ENCODE measurements around the gene MYL9.

DNA sequence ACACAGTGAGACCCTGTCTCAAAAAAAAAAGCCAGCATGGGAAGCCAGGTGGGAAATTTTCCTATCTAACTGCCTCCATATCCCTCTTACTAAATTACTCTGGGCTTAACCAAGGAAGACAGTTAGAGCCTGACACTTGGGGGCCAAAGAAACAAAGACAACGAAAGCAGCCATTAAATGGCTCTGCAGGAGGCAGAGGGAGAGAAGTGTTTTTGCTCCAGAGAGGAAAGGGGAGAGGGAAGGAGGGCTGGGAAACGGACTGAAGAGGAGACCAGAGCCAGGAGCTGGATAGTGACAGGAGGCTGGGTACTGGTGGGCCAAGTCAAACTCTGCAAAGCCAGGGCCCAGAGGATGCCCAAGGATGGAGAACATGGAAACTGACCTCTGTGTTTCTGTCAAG, 21.4 kb downstream of the MYL9 start:
- TF ChIP-seq, protein P1, sequence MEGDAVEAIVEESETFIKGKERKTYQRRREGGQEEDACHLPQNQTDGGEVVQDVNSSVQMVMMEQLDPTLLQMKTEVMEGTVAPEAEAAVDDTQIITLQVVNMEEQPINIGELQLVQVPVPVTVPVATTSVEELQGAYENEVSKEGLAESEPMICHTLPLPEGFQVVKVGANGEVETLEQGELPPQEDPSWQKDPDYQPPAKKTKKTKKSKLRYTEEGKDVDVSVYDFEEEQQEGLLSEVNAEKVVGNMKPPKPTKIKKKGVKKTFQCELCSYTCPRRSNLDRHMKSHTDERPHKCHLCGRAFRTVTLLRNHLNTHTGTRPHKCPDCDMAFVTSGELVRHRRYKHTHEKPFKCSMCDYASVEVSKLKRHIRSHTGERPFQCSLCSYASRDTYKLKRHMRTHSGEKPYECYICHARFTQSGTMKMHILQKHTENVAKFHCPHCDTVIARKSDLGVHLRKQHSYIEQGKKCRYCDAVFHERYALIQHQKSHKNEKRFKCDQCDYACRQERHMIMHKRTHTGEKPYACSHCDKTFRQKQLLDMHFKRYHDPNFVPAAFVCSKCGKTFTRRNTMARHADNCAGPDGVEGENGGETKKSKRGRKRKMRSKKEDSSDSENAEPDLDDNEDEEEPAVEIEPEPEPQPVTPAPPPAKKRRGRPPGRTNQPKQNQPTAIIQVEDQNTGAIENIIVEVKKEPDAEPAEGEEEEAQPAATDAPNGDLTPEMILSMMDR (IDR thresholded peaks at IDR 0.05): no peak
- no peak for TF ChIP-seq RAD21 (conservative IDR thresholded peaks at IDR 0.05 in 1 of 2, IDR thresholded peaks at IDR 0.05 in 1 of 2)
- no peak for TF ChIP-seq SMC3 (IDR thresholded peaks at IDR 0.05)
- TF ChIP-seq JUNB (IDR thresholded peaks at IDR 0.05): no peak
- TF ChIP-seq, protein P2, sequence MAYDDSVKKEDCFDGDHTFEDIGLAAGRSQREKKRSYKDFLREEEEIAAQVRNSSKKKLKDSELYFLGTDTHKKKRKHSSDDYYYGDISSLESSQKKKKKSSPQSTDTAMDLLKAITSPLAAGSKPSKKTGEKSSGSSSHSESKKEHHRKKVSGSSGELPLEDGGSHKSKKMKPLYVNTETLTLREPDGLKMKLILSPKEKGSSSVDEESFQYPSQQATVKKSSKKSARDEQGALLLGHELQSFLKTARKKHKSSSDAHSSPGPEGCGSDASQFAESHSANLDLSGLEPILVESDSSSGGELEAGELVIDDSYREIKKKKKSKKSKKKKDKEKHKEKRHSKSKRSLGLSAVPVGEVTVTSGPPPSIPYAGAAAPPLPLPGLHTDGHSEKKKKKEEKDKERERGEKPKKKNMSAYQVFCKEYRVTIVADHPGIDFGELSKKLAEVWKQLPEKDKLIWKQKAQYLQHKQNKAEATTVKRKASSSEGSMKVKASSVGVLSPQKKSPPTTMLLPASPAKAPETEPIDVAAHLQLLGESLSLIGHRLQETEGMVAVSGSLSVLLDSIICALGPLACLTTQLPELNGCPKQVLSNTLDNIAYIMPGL (CRISPR knock-in tag; IDR thresholded peaks at IDR 0.05; ENCODE audit: borderline replicate concordance): no peak
- TF ChIP-seq, protein P3, sequence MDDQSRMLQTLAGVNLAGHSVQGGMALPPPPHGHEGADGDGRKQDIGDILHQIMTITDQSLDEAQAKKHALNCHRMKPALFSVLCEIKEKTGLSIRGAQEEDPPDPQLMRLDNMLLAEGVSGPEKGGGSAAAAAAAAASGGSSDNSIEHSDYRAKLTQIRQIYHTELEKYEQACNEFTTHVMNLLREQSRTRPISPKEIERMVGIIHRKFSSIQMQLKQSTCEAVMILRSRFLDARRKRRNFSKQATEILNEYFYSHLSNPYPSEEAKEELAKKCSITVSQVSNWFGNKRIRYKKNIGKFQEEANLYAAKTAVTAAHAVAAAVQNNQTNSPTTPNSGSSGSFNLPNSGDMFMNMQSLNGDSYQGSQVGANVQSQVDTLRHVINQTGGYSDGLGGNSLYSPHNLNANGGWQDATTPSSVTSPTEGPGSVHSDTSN (IDR thresholded peaks at IDR 0.05): no peak
- TF ChIP-seq NR3C1 (IDR thresholded peaks at IDR 0.05): no peak
- TF ChIP-seq ZNF302 (CRISPR knock-in tag; IDR thresholded peaks at IDR 0.05): no peak
- TF ChIP-seq CBX8 (IDR thresholded peaks at IDR 0.05): no peak
- no peak for TF ChIP-seq POLR2AphosphoS2 (conservative IDR thresholded peaks at IDR 0.05; ENCODE audit: low read length)
- TF ChIP-seq POLR2A (IDR thresholded peaks at IDR 0.05; ENCODE audit: low read length): no peak
- no peak for TF ChIP-seq HOXA7 (CRISPR knock-in tag; IDR thresholded peaks at IDR 0.05)
- no peak for TF ChIP-seq CEBPB (IDR thresholded peaks at IDR 0.05)
- TF ChIP-seq EP300 (IDR thresholded peaks at IDR 0.05): no peak

All from A549 (cell line).